Activated CD4-positive, alpha-beta T cell treated with anti-CD3 and anti-CD28 coated beads for 1 hour (primary cell): ENCODE data around the gene PARD3B.

ENCODE experiments used
- DNase-seq: peaks from one replicate; pipeline ENCODE4 v3.0.0-alpha.2; 2020

Gene PARD3B

DNA sequence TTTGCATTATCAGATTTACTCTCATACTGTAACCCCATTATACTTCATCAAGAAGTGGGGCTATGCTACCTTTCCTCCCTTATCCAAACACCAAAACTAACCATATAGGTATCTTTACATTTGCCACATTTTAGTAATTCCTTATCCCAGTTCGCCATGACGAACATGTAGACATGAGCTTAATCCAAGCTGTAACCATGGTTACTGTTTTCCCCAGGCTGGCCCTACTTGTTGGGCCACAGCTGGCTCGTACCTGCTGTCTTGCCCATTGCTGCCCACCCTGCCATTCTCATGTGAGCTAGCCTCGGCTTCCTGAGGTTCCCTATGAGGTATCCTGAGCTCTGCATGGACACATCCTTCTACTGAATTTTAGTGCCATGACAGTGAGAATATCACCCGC lies 117.7 kb downstream of the PARD3B start:
- DNase-seq, result no peak

DNA sequence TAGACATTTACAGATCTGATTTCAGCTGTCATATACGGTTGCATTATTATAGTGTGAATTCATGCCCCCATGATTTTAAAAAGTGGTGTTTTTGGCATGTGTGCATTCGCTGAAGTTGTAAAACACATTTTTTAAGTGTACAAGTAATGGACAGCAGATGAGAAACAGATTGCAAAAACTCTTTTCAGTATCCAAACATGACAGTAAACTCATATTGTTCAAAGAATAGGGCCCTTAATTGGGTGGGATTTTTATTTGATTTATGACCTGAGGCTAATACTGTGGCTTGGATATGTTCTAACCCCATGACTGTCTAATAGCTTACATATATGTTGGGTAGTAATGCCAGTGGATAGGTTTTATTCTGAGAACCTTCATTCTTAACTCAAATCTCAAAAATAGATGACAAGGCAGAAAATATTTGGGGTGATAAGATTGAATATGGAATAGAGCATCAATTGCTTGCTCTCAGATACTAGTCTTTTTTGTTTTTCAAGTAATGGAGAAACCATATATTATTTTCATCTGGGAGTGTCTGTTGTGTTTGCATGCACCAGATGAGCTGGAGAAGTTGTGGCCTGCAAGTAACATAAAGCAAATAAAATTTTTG lies 118.6 kb downstream of the PARD3B start:
- no peak for DNase-seq

DNA sequence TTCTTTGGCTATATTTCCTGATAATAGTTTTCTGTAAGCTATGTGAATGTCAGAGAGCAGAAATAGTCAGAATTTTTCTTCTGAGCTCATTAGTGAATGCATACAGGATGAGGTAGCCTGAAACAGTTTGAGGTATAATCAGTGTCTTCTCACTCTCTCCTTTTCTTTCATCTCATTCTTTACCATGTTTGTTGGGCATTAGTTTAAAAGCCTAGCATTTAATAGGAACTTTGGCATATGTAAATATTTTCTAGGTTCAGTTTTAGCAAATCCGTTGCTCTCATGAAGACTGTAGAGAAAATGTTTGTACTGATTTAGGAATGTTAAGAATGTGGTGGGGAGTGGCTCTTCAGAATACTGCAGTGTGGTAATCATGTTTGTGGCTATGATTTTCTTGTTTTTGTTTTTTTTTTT lies 119.4 kb downstream of the PARD3B start:
- DNase-seq, result no peak

GRCh38 chr2:204665207-204665606 lies 119.9 kb downstream of the PARD3B start:
- no peak for DNase-seq

DNA sequence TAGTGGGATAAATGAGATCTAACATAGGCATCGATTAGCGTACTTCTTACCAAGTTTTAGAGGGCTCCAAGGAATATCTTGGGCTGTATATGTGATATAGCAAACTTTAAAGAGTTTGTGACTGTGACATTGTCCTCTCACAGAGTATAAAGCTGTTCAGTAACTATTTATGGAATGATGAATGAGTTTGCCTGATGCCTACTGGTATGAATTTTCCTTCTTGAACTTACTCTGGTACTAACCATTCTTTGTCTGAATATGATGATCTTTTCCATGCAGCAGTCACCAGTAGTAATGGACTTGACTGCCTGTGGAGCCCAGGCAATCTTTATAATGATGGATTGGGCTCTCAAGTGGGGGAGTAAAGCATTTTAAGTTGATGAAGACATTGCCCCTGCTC lies 120.5 kb downstream of the PARD3B start:
- no peak for DNase-seq

- no peak for DNase-seq
Observed at GRCh38 chr2:204667990-204668389, 122.7 kb downstream of the PARD3B start.

DNA sequence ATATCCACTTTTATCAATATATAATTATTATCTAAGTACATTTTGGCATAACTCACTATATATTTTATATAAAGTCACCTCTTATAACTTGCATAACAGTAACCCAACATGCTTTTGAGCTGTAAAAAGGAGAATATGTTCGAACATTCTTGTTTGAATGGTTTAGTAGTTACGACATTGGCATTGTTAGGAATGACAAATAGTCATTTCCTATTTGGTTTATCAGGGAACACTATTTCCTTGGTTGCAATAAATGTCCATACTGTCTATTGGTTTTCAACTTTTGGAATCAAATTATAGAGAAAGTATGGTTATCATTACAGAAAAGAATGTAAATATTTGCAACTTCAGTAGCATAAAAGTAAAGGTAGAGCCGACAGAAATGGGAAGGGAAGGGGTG lies 124.1 kb downstream of the PARD3B start:
- no peak for DNase-seq

DNA sequence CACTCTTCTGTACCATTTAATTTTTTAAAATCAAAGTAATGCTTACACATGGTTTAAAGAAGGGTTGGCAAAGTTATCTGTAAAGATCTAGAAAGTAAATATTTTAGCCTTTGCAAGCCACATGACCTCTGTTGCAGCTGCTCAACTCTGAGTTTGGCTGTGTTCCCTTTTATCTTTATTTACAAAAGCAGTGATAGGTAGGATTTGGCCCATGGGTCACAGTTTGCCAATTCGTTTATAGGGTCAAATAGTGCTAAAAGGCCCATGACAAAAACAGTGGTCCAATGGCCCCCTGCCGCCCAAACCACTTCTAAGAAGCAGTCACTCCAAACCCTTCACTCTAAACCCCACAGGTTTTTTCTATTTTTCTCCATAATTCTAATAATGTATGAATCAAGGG lies 124.8 kb downstream of the PARD3B start:
- no peak for DNase-seq

GRCh38 chr2:204670756-204671155 lies 125.5 kb downstream of the PARD3B start:
- DNase-seq, result no peak

GRCh38 chr2:204672772-204673171 lies 127.5 kb downstream of the PARD3B start:
- no peak for DNase-seq

DNA sequence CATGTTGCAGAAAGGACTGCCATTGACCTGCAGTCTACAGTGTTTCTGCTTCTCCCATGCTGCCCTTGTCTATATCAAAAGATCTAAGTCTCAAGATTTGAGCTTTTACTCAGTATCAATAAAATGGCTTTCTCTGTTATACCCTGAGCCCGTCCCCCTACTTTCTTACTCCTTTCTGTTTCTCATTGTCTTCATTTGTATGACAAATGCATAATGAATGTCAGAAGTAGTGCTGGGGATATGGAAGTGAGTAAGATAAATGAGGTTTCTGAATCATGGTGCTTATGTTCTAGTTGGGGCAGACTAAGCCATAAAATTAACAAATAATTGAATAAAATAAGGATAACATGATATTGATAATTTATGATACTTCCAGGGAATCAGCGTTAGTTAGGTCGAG lies 128.6 kb downstream of the PARD3B start:
- no peak for DNase-seq

DNA sequence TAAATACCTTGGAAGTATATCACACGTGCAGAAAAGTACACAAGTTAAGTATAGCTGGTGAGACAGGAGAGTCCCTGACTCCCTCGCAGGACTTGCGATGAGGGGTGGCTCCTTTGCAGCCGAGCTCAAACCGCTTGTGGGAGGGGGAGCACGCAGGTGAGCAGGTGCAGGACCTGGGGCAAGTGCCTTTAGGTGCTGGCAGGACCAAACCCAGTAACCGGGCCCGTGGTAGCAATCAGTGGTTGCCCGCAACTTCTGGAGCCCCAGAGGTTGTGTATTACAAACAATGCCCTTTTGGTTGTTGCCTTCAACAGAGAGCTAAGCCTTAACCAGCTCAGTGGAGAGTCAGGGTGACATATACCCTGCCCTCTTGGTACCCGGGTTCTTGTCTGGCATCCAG lies 132.8 kb downstream of the PARD3B start:
- no peak for DNase-seq

DNA sequence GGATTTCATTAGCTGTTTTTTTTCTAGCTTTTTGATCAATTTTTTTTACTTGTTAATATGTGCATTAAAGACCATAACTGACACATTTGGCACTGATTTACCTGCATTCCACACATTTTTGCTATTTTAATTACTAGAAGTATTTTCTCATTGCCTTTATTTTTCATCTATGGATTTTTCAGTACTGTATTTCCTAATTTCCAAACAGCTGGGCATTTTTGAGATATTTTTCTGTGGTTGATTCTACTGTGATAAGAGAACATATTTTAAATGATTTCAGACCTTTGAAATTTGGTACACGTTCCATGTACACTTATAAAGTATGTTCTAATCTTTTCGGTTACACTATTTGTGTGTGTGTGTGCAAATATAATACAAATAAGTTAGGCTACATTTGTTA lies 135.3 kb downstream of the PARD3B start:
- no peak for DNase-seq

DNA sequence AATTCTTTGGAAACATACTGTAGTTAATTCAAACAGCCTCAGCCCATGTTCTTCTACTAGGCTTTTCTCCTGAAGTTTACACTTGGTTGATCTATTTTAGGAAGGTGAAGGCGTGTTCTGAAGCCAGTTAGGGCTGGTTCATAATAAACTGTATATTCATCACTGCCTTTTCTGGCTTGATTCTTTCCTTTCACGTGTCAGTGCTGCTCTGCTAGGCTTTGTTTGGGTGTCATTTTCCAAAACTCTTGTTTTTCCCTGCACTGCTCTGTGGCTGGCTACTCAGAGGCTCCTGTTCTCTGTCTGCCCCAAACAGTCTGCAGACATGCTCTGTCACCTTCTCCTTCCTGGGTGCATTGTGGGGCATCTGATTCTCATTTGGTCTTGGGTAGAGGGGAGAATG lies 136.1 kb downstream of the PARD3B start:
- DNase-seq, result no peak

DNA sequence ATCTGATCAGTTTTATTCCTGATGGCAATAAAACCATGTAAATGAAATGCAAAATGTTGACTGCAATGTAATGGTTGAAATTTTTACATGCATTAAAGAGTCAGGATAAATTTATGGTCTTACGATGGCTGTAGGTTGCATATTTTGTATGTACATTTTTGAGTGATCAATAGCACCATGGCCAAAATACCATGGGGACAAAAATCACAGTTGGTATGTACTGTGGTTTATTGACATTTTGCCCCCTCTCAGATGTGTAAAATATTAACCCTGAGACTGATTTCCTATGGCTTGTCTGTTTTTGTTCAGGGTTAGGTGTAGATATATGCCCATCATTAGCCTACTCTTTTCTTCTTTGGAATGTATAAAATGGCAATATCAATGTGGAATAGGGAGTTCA lies 138.1 kb downstream of the PARD3B start:
- no peak for DNase-seq

DNA sequence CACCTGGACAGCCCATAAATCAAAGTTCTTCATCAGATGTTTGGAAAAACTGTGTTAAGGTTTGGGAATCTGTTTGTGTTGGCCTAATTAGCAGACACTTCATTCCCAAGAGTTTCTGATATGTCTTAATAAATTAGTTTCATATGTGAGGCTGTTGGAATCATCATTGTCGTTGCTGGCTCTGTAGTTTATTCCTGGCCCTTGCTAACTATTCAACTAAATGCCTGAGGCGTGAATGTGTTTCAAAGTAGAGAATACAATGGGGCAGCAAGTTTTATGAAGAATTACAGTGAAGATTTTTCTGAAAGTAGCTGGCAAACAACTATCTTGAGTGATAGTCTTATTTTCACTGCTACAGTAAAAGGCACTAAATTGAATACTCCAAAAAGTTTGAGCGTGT lies 141.1 kb downstream of the PARD3B start:
- DNase-seq, result no peak

- no peak for DNase-seq
Observed at GRCh38 chr2:204687776-204688175, 142.5 kb downstream of the PARD3B start.

GRCh38 chr2:204691911-204692510 lies 146.7 kb downstream of the PARD3B start:
- no peak for DNase-seq

- DNase-seq, result no peak
Observed at GRCh38 chr2:204692790-204693189, 147.5 kb downstream of the PARD3B start.

- DNase-seq, result no peak
Observed at GRCh38 chr2:204693262-204693661, 148.0 kb downstream of the PARD3B start.

DNA sequence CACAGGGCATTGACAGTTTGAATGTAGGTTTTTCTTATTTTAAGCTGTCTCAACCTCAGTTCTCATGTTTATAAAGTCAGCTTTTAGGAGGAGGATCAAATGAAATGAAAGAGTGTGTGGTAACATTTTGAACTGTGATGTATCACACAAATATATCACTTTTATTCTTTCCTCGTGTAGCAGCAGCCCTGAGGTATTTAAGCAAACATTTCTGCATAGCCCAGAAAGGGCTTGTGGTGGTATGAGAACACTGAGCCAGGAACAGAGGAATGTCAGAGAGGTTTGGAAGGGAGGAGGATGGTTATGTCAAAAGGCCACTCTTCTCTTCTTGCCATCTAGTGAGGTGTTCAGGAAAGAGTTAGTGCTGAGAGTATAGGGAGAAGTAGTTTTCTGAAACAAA lies 150.2 kb downstream of the PARD3B start:
- DNase-seq, result no peak

DNA sequence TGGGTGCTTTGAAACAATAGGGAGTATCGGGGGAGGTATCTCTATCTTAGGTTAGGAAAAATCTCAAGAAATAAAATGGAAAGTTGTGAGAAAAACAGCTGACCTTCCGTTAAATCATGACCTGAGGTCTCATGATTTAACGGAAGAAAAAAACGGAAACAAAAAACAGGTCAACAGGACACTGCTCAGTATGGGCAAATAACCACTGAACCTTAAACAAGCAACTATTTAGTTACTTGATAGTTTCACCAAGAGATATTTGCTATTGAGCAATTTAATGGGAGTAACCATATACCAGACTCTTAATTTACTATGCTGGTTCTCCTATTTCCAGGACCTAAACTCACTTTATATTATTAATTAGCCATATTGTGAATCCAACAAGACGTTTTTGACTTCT lies 150.8 kb downstream of the PARD3B start:
- no peak for DNase-seq

DNA sequence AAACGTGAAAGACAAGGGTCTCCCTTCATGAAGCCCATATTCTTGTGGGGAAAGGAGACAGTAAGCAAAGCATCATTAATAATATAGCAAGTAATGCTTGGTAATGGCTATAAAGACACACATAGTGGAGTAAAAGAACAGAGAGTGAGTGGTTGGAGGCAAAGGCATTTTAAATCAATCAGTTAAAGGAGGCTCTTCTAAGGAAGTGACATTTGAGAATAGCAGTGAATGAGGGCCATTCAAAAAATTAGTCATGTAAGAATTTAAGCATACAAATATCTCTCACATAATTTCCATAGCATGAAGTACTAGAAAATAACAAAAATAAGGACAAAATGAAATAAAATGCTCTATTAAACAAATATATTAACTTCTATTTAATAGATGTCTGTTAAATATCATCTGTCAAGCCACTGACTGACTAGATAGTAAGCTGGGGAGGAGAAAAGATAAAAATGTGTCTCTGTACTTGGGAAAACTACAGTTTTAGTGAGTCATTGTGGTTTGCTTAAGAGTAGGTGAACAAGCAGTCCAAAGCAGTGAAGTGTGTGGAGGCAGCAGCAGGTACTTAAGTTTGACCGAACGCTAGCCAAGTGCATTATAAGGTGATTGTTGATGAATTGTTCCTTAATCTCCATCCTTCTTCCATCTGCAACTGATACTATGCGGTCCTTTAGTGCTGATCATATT lies 160.1 kb downstream of the PARD3B start:
- DNase-seq, result no peak

- DNase-seq, result no peak
Observed at GRCh38 chr2:204706939-204707338, 161.7 kb downstream of the PARD3B start.

- DNase-seq, result no peak
Observed at GRCh38 chr2:204713211-204713610, 167.9 kb downstream of the PARD3B start.
